Astrocyte (in vitro differentiated cells and primary cell): ENCODE measurements around the gene SPATA2. TPM values are rescaled to one million over a fixed set of nuclear protein-coding genes. Genes with fewer than 3 reads are reported as not detected.

ENCODE experiments used
- DNase-seq: peaks from one replicate; pipeline ENCODE4 v3.0.0-alpha.2; 2010; ENCODE audit warnings: low read depth
- FAIRE-seq: peaks from 2 replicates; lab custom pipeline; 2011; peaks lifted over from hg19 to GRCh38; lab: Jason Lieb, UNC
- H2AFZ ChIP-seq: 2 replicates; pipeline ENCODE4 v1.6.0; 2012; ENCODE audit warnings: low read depth, low read length, inconsistent platforms
- H3K27ac ChIP-seq: 2 replicates; pipeline ENCODE4 v1.5.1; 2011; ENCODE audit warnings: low read depth, low read length, inconsistent platforms
- H3K27me3 ChIP-seq: 2 replicates; pipeline ENCODE4 v1.6.0; 2011; ENCODE audit warnings: low read length, inconsistent platforms; ENCODE audit not compliant: insufficient read depth
- H3K36me3 ChIP-seq: 2 replicates; pipeline ENCODE4 v1.5.1; 2011; ENCODE audit warnings: low read length, inconsistent platforms; ENCODE audit not compliant: insufficient read depth
- H3K4me1 ChIP-seq: 2 replicates; pipeline ENCODE4 v1.5.1; 2011; ENCODE audit warnings: low read length, inconsistent platforms; ENCODE audit not compliant: insufficient read depth
- H3K4me2 ChIP-seq: 2 replicates; pipeline ENCODE4 v1.6.0; 2012; ENCODE audit warnings: low read length, inconsistent platforms
- H3K4me3 ChIP-seq: 2 replicates; pipeline ENCODE4 v1.5.1; 2011; ENCODE audit warnings: low read depth, mild to moderate bottlenecking, low read length, inconsistent platforms; ENCODE audit not compliant: insufficient read depth
- H3K79me2 ChIP-seq: 2 replicates; pipeline ENCODE4 v1.6.0; 2012; ENCODE audit warnings: mild to moderate bottlenecking, low read length, inconsistent platforms; ENCODE audit not compliant: insufficient read depth
- H3K9ac ChIP-seq: 2 replicates; pipeline ENCODE4 v1.6.0; 2012; ENCODE audit warnings: mild to moderate bottlenecking, low read length, inconsistent platforms
- H3K9me3 ChIP-seq: 2 replicates; pipeline ENCODE4 v1.5.1; 2012; ENCODE audit warnings: low read depth, mild to moderate bottlenecking, low read length, inconsistent platforms; ENCODE audit not compliant: insufficient read depth
- H4K20me1 ChIP-seq: 2 replicates; pipeline ENCODE4 v1.6.0; 2012; ENCODE audit warnings: low read length, inconsistent platforms; ENCODE audit not compliant: insufficient read depth
- H3K27ac Mint-ChIP-seq: one replicate; pipeline ENCODE4 v1.8.0; 2021; ENCODE audit warnings: mild to moderate bottlenecking, mixed read lengths; ENCODE audit not compliant: unreplicated experiment
- H3K27me3 Mint-ChIP-seq: one replicate; pipeline ENCODE4 v1.8.0; 2021; ENCODE audit warnings: low read depth, mixed read lengths; ENCODE audit not compliant: unreplicated experiment
- H3K36me3 Mint-ChIP-seq: one replicate; pipeline ENCODE4 v1.8.0; 2021; ENCODE audit warnings: low read depth, mixed read lengths; ENCODE audit not compliant: unreplicated experiment
- H3K4me1 Mint-ChIP-seq: one replicate; pipeline ENCODE4 v1.8.0; 2021; ENCODE audit warnings: low read depth, mixed read lengths; ENCODE audit not compliant: unreplicated experiment
- H3K4me3 Mint-ChIP-seq: one replicate; pipeline ENCODE4 v1.8.0; 2021; ENCODE audit warnings: mild to moderate bottlenecking, moderate library complexity, mixed read lengths; ENCODE audit not compliant: unreplicated experiment
- H3K9me3 Mint-ChIP-seq: one replicate; pipeline ENCODE4 v1.8.0; 2021; ENCODE audit warnings: mild to moderate bottlenecking, mixed read lengths; ENCODE audit not compliant: unreplicated experiment
- EZH2 ChIP-seq: IDR thresholded peaks from 2 replicates; pipeline ENCODE4 v1.6.1; 2012; ENCODE audit warnings: mild to moderate bottlenecking, low read length, inconsistent platforms; ENCODE audit not compliant: insufficient read depth
- total RNA-seq: library from RNA; stranded (reverse); gene quantifications from 2 replicates; pipeline ENCODE4 v1.2.1, GENCODE V29; 2021
- TF ChIP-seq, protein P1 (sequence below): IDR thresholded peaks from 2 replicates; pipeline ENCODE4 v1.5.1; 2011; ENCODE audit warnings: low read depth, mild to moderate bottlenecking, inconsistent platforms, low read length, moderate library complexity; ENCODE audit not compliant: insufficient read depth

Gene SPATA2
- total RNA-seq, 1 donor from 2014 or later, result 7.3 TPM

- H3K27ac ChIP-seq, result no peak overlapping the region
- H3K4me3 Mint-ChIP-seq, result peak overlapping the region; percentile 60
Observed at GRCh38 chr20:49887251-49888211, 27.8 kb downstream of the SPATA2 start.

DNA sequence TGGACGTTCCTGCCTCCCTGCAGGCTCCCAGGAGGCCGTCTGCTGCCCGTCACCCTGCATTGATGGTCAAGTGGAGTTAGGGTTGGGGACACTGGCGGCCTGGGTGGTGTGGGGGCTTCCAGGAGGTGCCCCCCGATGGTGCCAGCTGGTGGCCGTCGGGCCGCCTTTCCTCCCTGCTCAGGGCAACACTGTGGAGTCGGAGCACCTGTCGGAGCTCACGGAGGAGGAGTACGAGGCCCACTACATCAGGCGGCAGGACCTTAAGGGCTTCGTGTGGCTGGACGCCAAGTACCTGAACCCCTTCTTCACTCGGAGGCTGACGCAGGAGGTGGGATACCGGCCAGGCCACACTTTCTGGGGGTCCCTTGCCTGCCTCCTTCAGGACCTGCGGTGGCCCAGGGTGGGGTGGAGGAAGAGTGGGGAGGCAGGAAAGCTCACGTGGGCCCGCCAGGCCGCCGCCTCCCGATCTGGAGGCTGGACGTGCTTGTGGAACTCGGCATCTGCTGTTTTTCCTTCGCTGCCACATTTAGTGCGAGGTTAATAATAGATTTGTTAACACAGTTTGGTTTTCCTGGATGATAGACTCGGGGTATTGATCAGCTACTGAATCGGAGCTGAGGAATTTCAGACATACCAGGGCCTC is 28.6 kb downstream of the SPATA2 start:
- H3K27ac ChIP-seq, result no peak overlapping the region

More at GRCh38 chr20:49887251-49888211, 27.8 kb downstream of the SPATA2 start:
- Mint-ChIP-seq H3K9me3 (peaks cover 2% of the 10 kb centered on the region), H3K27ac (peak overlapping the region; percentile 77), H3K36me3 (peaks cover 4% of the 10 kb centered on the region), H3K27me3 (no peaks in the 10 kb centered on the region), H3K4me1 (peaks cover 44% of the 10 kb centered on the region)
- H3K4me1 ChIP-seq, result peaks cover 28% of the 10 kb centered on the region
- peaks cover 12% of the 10 kb centered on the region for H4K20me1 ChIP-seq
- H3K4me3 ChIP-seq, result no peak overlapping the region
- DNase-seq, result peak; percentile 8
- peaks cover 2% of the 10 kb centered on the region for H3K36me3 ChIP-seq
- H2AFZ ChIP-seq, result no peak overlapping the region
- no peak for FAIRE-seq
- TF ChIP-seq EZH2, result no peak
- TF ChIP-seq, protein P1, sequence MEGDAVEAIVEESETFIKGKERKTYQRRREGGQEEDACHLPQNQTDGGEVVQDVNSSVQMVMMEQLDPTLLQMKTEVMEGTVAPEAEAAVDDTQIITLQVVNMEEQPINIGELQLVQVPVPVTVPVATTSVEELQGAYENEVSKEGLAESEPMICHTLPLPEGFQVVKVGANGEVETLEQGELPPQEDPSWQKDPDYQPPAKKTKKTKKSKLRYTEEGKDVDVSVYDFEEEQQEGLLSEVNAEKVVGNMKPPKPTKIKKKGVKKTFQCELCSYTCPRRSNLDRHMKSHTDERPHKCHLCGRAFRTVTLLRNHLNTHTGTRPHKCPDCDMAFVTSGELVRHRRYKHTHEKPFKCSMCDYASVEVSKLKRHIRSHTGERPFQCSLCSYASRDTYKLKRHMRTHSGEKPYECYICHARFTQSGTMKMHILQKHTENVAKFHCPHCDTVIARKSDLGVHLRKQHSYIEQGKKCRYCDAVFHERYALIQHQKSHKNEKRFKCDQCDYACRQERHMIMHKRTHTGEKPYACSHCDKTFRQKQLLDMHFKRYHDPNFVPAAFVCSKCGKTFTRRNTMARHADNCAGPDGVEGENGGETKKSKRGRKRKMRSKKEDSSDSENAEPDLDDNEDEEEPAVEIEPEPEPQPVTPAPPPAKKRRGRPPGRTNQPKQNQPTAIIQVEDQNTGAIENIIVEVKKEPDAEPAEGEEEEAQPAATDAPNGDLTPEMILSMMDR, result no peak
- no peaks in the 10 kb centered on the region for H3K79me2 ChIP-seq
- H3K27me3 ChIP-seq, result no peaks in the 10 kb centered on the region
- H3K9ac ChIP-seq, result no peak overlapping the region
- no peaks in the 10 kb centered on the region for H3K9me3 ChIP-seq
- H3K4me2 ChIP-seq, result no peak overlapping the region

More for the DNA sequence above, 28.6 kb downstream of the SPATA2 start:
- H3K4me2 ChIP-seq, result no peak overlapping the region
- H3K9ac ChIP-seq, result no peak overlapping the region
- peak overlapping the region; percentile 77 for H3K27ac Mint-ChIP-seq
- H3K79me2 ChIP-seq, result no peaks in the 10 kb centered on the region
- no peak for DNase-seq
- peaks cover 2% of the 10 kb centered on the region for H3K9me3 Mint-ChIP-seq
- no peak overlapping the region for H2AFZ ChIP-seq
- peaks cover 8% of the 10 kb centered on the region for H3K36me3 Mint-ChIP-seq
- peaks cover 12% of the 10 kb centered on the region for H4K20me1 ChIP-seq
- no peak for FAIRE-seq
- no peak overlapping the region for H3K4me3 Mint-ChIP-seq
- peaks cover 26% of the 10 kb centered on the region for H3K4me1 ChIP-seq
- TF ChIP-seq, protein P1, result no peak
- no peak for TF ChIP-seq EZH2
- H3K4me3 ChIP-seq, result no peak overlapping the region
- no peaks in the 10 kb centered on the region for H3K9me3 ChIP-seq
- no peaks in the 10 kb centered on the region for H3K27me3 ChIP-seq
- peaks cover 2% of the 10 kb centered on the region for H3K36me3 ChIP-seq
- H3K4me1 Mint-ChIP-seq, result peaks cover 46% of the 10 kb centered on the region
- no peaks in the 10 kb centered on the region for H3K27me3 Mint-ChIP-seq
